Natural killer cell (primary cell): ENCODE measurements around the gene IL18RAP. TPM values are rescaled to one million over a fixed set of nuclear protein-coding genes. Genes with fewer than 3 reads are reported as not detected.
A peak's percentile ranks its signal among the peaks of the same experiment; 100 is the strongest.

ENCODE experiments used
- ATAC-seq, 3 donors: fragments of 150-1000 bp in 2 of 3; fragments of 200-7000 bp in 1 of 3; cut with Tn5 transposase; 1 replicate in 1 of 3; 2 replicates in 2 of 3; pipeline ENCODE4 v1.10.0; 2021; ENCODE audit warnings: mild to moderate bottlenecking in 2 of 3, moderate library complexity in 2 of 3
- DNase-seq, 2 donors: peaks; one replicate each; pipeline versions ENCODE4 v3.0.0 to v3.0.0-alpha.2; 2013 to 2021; ENCODE audit warnings: mixed read lengths in 1 of 2
- H3K27ac ChIP-seq: one replicate; pipeline ENCODE4 v1.5.1; 2013; ENCODE audit warnings: mild to moderate bottlenecking, low read length
- H3K27me3 ChIP-seq: one replicate; pipeline ENCODE4 v1.6.1; 2013; ENCODE audit warnings: low read length; ENCODE audit not compliant: control insufficient read depth, insufficient read depth
- H3K36me3 ChIP-seq: one replicate; pipeline ENCODE4 v1.6.1; 2013; ENCODE audit warnings: low read length; ENCODE audit not compliant: control insufficient read depth, insufficient read depth
- H3K4me1 ChIP-seq: one replicate; pipeline ENCODE4 v1.6.1; 2013; ENCODE audit warnings: low read length; ENCODE audit not compliant: control insufficient read depth, insufficient read depth
- H3K4me3 ChIP-seq: one replicate; pipeline ENCODE4 v1.5.1; 2013; ENCODE audit warnings: low read length
- H3K9me3 ChIP-seq: one replicate; pipeline ENCODE4 v1.6.1; 2013; ENCODE audit warnings: low read length; ENCODE audit not compliant: control insufficient read depth, insufficient read depth
- H3K27ac Mint-ChIP-seq, 2 donors: one replicate each; pipeline ENCODE4 v1.8.0; 2022; ENCODE audit warnings: mild to moderate bottlenecking in 2 of 2, mixed read lengths in 2 of 2, moderate library complexity in 1 of 2
- H3K27me3 Mint-ChIP-seq, 2 donors: one replicate each; pipeline ENCODE4 v1.8.0; 2022; ENCODE audit warnings: low read depth in 2 of 2, mixed read lengths in 2 of 2
- H3K36me3 Mint-ChIP-seq: one replicate; pipeline ENCODE4 v1.8.0; 2022; ENCODE audit warnings: mixed read lengths
- H3K4me1 Mint-ChIP-seq, 2 donors: one replicate each; pipeline ENCODE4 v1.8.0; 2022; ENCODE audit warnings: mixed read lengths in 2 of 2
- H3K4me3 Mint-ChIP-seq: one replicate; pipeline ENCODE4 v1.8.0; 2022; ENCODE audit warnings: mild to moderate bottlenecking, moderate library complexity, mixed read lengths
- H3K9me3 Mint-ChIP-seq, 2 donors: one replicate each; pipeline ENCODE4 v1.8.0; 2022; ENCODE audit warnings: mixed read lengths in 2 of 2
- WGBS: methylation state at CpG from one replicate; pipeline ENCODE4 v1.1.7; 2013; ENCODE audit warnings: missing lambda C conversion rate; ENCODE audit not compliant: insufficient coverage; 5-methylcytosine and 5-hydroxymethylcytosine counted together
- intact Hi-C: fragments of 100-400 bp; cut with micrococcal nuclease; formaldehyde crosslinking; loops from one replicate; pipeline ENCODE4 v1.14.2; 2022
- total RNA-seq, 4 donors: library from RNA; stranded (reverse); fragments of 120-200 nt in 1 of 4; gene quantifications; one replicate each; pipeline versions ENCODE4 v1.2.3 to v1.2.4, GENCODE V29; 2013 to 2022
- TF ChIP-seq, protein P1 (sequence below): fragments of 200-600 bp; IDR thresholded peaks from one replicate; pipeline ENCODE4 v1.8.0; 2022; ENCODE audit warnings: antibody characterized with exemption

IL18RAP gene
- total RNA-seq, 3 donors from 2014 or later (not counting 1 experiment from before 2014, with no cell fraction given): 136 to 309 (median 203) TPM

DNA sequence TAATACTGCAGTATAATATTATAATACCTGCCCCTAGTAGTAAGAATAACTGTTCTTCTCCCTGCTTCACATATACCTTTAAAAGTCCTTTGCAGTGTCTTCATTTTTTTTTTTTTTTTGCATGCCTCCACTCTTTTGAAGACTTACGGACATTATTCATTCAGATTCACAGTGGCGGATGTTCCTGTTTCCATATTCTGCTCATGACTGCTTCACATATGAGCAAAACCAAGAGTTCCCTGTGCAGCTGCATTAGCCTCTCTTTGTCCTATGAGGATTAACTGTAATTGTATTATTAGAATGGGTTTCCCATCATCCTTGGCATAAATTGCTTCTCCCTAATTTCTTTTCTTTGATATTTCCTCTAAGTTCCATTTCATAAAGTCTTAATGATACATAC is 12.8 kb downstream of the IL18RAP start:
- Histone ChIP-seq H3K27ac (no peak overlapping the region), H3K4me3 (no peak overlapping the region), H3K27me3 (no peaks in the 10 kb centered on the region), H3K36me3 (peaks cover 72% of the 10 kb centered on the region), H3K4me1 (peaks cover 51% of the 10 kb centered on the region), H3K9me3 (no peaks in the 10 kb centered on the region)
- intact Hi-C loops: loop anchor here (2.0 kb wide), 1 partner anchor 17 kb away; no protein-coding TSS in a partner anchor
- H3K36me3 Mint-ChIP-seq: peaks cover 8% of the 10 kb centered on the region
- DNase-seq (no peak), ATAC-seq (no peak)
- peak overlapping the region in 1 of 2 donors; percentile 71 for H3K27ac Mint-ChIP-seq
- peak overlapping the region; percentile 74 for H3K4me3 Mint-ChIP-seq
- H3K9me3 Mint-ChIP-seq: no peaks in the 10 kb centered on the region
- TF ChIP-seq, protein P1, sequence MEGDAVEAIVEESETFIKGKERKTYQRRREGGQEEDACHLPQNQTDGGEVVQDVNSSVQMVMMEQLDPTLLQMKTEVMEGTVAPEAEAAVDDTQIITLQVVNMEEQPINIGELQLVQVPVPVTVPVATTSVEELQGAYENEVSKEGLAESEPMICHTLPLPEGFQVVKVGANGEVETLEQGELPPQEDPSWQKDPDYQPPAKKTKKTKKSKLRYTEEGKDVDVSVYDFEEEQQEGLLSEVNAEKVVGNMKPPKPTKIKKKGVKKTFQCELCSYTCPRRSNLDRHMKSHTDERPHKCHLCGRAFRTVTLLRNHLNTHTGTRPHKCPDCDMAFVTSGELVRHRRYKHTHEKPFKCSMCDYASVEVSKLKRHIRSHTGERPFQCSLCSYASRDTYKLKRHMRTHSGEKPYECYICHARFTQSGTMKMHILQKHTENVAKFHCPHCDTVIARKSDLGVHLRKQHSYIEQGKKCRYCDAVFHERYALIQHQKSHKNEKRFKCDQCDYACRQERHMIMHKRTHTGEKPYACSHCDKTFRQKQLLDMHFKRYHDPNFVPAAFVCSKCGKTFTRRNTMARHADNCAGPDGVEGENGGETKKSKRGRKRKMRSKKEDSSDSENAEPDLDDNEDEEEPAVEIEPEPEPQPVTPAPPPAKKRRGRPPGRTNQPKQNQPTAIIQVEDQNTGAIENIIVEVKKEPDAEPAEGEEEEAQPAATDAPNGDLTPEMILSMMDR: no peak
- H3K4me1 Mint-ChIP-seq: peaks cover 48 to 52% of the 10 kb centered on the region in 2 donors
- 71% methylated on average over 2 of the region's 2 CpGs for WGBS
- H3K27me3 Mint-ChIP-seq: no peaks in the 10 kb centered on the region

DNA sequence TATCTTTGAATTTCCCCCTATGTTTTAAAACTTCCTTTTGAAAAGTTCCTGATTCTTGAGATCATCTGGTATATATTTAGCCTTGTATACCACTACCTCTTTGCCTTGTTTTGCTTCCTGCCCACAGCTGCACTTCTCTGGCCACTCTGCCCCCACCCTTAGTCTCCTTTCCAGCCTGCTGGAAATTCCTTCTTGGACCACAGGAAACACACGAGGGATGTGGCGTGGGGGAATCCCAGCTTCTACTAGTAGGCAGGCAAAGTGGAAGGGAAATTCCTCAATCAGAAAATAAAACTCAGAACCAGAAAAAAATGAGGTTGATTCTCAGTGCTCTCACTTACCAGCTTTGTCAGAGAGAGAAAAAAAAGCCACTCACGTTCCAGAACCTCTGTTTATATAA is 13.4 kb downstream of the IL18RAP start:
- H3K27me3 Mint-ChIP-seq: no peaks in the 10 kb centered on the region
- intact Hi-C loops: no loop called here
- Histone ChIP-seq H3K27ac (no peak overlapping the region), H3K9me3 (no peaks in the 10 kb centered on the region), H3K27me3 (no peaks in the 10 kb centered on the region), H3K4me3 (no peak overlapping the region), H3K36me3 (peaks cover 78% of the 10 kb centered on the region), H3K4me1 (peaks cover 51% of the 10 kb centered on the region)
- no peaks in the 10 kb centered on the region for H3K9me3 Mint-ChIP-seq
- peaks cover 45 to 48% of the 10 kb centered on the region in 2 donors for H3K4me1 Mint-ChIP-seq
- H3K27ac Mint-ChIP-seq: peak overlapping the region in 1 of 2 donors; percentile 71
- no CpG with 5 or more reads among the region's 3 CpGs for WGBS
- peak in 2 of 3 donors; percentile 22 to 57 for ATAC-seq
- peaks cover 8% of the 10 kb centered on the region for H3K36me3 Mint-ChIP-seq
- DNase-seq: peak in 1 of 2 donors; percentile 49
- TF ChIP-seq, protein P1: no peak
- H3K4me3 Mint-ChIP-seq: peak overlapping the region; percentile 74

- peaks cover 85% of the 10 kb centered on the region for H3K36me3 ChIP-seq
- H3K4me3 ChIP-seq: no peak overlapping the region
- ATAC-seq: no peak
- Mint-ChIP-seq H3K9me3 (no peaks in the 10 kb centered on the region), H3K27ac (peak overlapping the region in 1 of 2 donors; percentile 71), H3K4me3 (peak overlapping the region; percentile 58), H3K4me1 (peaks cover 39 to 42% of the 10 kb centered on the region in 2 donors), H3K36me3 (peaks cover 8% of the 10 kb centered on the region), H3K27me3 (no peaks in the 10 kb centered on the region)
- no peaks in the 10 kb centered on the region for H3K27me3 ChIP-seq
- H3K4me1 ChIP-seq: peaks cover 48% of the 10 kb centered on the region
- intact Hi-C loops: no loop called here
- no peak for DNase-seq
- H3K27ac ChIP-seq: no peak overlapping the region
- H3K9me3 ChIP-seq: no peaks in the 10 kb centered on the region
- WGBS: 69% methylated on average over 4 of the region's 4 CpGs
- TF ChIP-seq, protein P1: no peak
Measured at GRCh38 chr2:102437122-102437521, 14.2 kb downstream of the IL18RAP start.

DNA sequence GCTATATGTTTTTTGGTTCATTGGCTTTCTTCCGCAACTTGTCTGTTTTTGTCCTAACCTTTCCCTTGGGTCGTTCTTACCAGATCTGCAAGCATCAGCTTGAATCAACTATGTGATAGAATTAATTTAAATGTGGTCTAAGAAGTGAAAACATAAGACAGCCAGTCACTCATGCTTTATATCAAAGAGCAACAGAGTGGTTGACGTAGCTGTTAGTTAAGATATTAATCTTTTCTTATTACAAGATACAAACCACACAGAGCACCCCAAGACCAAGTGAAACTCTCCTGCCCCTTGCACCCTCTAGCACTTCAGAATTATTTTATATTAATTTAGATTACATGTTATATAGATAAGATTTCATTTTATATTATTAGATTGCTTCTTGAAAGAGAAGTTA is 15.2 kb downstream of the IL18RAP start:
- intact Hi-C loops: no loop called here
- H3K36me3 Mint-ChIP-seq: peaks cover 11% of the 10 kb centered on the region
- 50% methylated on average over 2 of the region's 3 CpGs for WGBS
- TF ChIP-seq, protein P1: no peak
- no peaks in the 10 kb centered on the region for H3K27me3 ChIP-seq
- no peak overlapping the region for H3K4me3 Mint-ChIP-seq
- peaks cover 42% of the 10 kb centered on the region for H3K4me1 ChIP-seq
- no peak overlapping the region for H3K27ac Mint-ChIP-seq
- no peaks in the 10 kb centered on the region for H3K27me3 Mint-ChIP-seq
- no peak for ATAC-seq
- H3K4me3 ChIP-seq: no peak overlapping the region
- DNase-seq: no peak
- no peaks in the 10 kb centered on the region for H3K9me3 ChIP-seq
- H3K4me1 Mint-ChIP-seq: peaks cover 38 to 42% of the 10 kb centered on the region in 2 donors
- H3K9me3 Mint-ChIP-seq: no peaks in the 10 kb centered on the region
- no peak overlapping the region for H3K27ac ChIP-seq
- peaks cover 84% of the 10 kb centered on the region for H3K36me3 ChIP-seq
